Measurements from ENCODE around the gene ACSS2. TPM values are rescaled to one million over a fixed set of nuclear protein-coding genes. Genes with fewer than 3 reads are reported as not detected.

The ACSS2 gene
- total and polyA plus RNA-seq, 2 of the 8 experiments (the other 6 are each of a cell fraction or from before 2014, with no cell fraction given): 17.7 to 24.2 TPM

DNA sequence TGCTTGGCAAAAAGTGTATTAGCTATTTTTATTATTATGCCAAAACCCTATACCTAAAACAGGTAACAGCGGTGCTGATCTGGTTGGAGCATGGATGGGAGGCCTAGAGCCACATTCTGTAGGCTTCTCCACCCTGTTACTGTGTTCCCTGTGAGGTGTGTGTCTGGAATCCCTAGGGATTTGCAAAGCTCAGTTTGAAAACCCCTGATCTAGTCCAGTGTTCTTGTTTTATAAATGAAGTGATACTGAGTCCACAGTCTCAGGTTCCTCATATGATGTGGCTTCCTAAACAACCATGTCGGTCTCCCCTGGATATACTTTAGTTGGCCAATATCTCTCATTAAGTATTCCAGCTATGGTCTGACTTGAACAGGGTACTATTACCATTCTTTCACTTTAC, 16.3 kb downstream of the ACSS2 start:
- Histone ChIP-seq H4K5ac (ENCODE audit: insufficient read length, low read depth, low read length) (no peak overlapping the region), H3K27me3 (replicated peaks in 1 of 4; ENCODE audit: control insufficient read depth in 3 of 4, extremely low read depth in 1 of 4, insufficient read depth in 3 of 4, low read length in 3 of 4) (no peaks in the 10 kb centered on the region), H3K14ac (ENCODE audit: insufficient read length) (no peak overlapping the region), H3K23ac (ENCODE audit: insufficient read length) (no peak overlapping the region), H2BK15ac (ENCODE audit: low read length) (no peak overlapping the region), H2BK20ac (ENCODE audit: low read length) (no peak overlapping the region), H3K79me1 (ENCODE audit: low read depth, low read length) (no peaks in the 10 kb centered on the region; the same call in 1 of the 2 replicates), H3K4ac (replicated peaks; ENCODE audit: insufficient read length, low read depth, low read length) (no peak overlapping the region), H2BK12ac (ENCODE audit: low read depth, low read length) (no peak overlapping the region), H3K18ac (ENCODE audit: extremely low read depth, low read length) (no peak overlapping the region), H3K9me3 (ENCODE audit: insufficient read depth in 2 of 2, low read depth in 1 of 2, low read length in 1 of 2) (no peaks in the 10 kb centered on the region), H3K9ac (replicated peaks in 1 of 4; ENCODE audit: extremely low read depth in 1 of 4, low read depth in 3 of 4, low read length in 3 of 4) (no peak overlapping the region), H3K4me3 (ENCODE audit: extremely low read depth in 1 of 4, insufficient read depth in 2 of 4, low read depth in 3 of 4, low read length in 4 of 4) (no peak overlapping the region), H3K4me2 (ENCODE audit: insufficient read depth in 1 of 2, low read depth in 2 of 2, low read length in 2 of 2) (no peak overlapping the region), H3K36me3 (ENCODE audit: control insufficient read depth in 2 of 4, insufficient read depth in 4 of 4, low read length in 3 of 4) (no peaks in the 10 kb centered on the region), H2BK120ac (replicated peaks; ENCODE audit: low read depth, low read length) (no peak overlapping the region), H3K27ac (ENCODE audit: low read depth, low read length) (no peak overlapping the region), H3K79me2 (ENCODE audit: control insufficient read depth in 1 of 2, insufficient read depth in 2 of 2, low read length in 2 of 2) (no peaks in the 10 kb centered on the region), H2BK5ac (ENCODE audit: low read depth, low read length) (no peak overlapping the region), H4K91ac (replicated peaks; ENCODE audit: insufficient read length, low read length) (no peak overlapping the region), H3K23me2 (ENCODE audit: low read depth, low read length) (no peaks in the 10 kb centered on the region), H2AFZ (ENCODE audit: low read length) (no peak overlapping the region), H3K4me1 (replicated peaks in 1 of 4; ENCODE audit: control insufficient read depth in 3 of 4, insufficient read depth in 4 of 4, low read length in 3 of 4) (no peaks in the 10 kb centered on the region), H2AK5ac (ENCODE audit: low read depth, low read length) (no peak overlapping the region), H4K8ac (ENCODE audit: extremely low read depth, insufficient read depth, low read length) (no peak overlapping the region), H3K56ac (replicated peaks; ENCODE audit: insufficient read length, low read depth, low read length) (no peak overlapping the region), H4K20me1 (replicated peaks in 1 of 2; ENCODE audit: control insufficient read depth in 1 of 2, insufficient read depth in 2 of 2, low read length in 2 of 2) (no peaks in the 10 kb centered on the region)
- ChIA-PET CTCF (ENCODE audit: partially characterized antibody) (interaction anchor here (0.7 to 3.0 kb wide), 2 partner anchors 9 to 18 kb away, joined by 4 to 13 read pairs; no protein-coding TSS in a partner anchor), POLR2A (ENCODE audit: partially characterized antibody) (no interaction called here)
- FAIRE-seq (no peak), DNase-seq (ENCODE audit: low read depth in 1 of 2, low spot score in 2 of 2) (no peak)
- TF ChIP-seq SP4 (IDR thresholded peaks at IDR 0.05; ENCODE audit: low read length) (no peak), GABPA (IDR thresholded peaks at IDR 0.05; ENCODE audit: borderline replicate concordance, insufficient read depth, low read length) (no peak)
- TF ChIP-seq, protein P1, sequence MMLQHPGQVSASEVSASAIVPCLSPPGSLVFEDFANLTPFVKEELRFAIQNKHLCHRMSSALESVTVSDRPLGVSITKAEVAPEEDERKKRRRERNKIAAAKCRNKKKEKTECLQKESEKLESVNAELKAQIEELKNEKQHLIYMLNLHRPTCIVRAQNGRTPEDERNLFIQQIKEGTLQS (IDR thresholded peaks at IDR 0.05; ENCODE audit: insufficient read depth, low read depth, low read length): no peak
- 87% methylated on average over 2 of the region's 2 CpGs; no CpG with 5 or more reads in 1 of the 2 experiments for WGBS, 2 experiments (ENCODE audit: extremely low coverage in 1 of 2, insufficient coverage in 1 of 2, insufficient read length in 1 of 2, insufficient replicate concordance in 2 of 2, low coverage in 1 of 2, low lambda C conversion rate in 2 of 2, missing lambda C conversion rate in 1 of 2)
